ENCODE results near the gene ZBTB24.

Gene ZBTB24

DNA sequence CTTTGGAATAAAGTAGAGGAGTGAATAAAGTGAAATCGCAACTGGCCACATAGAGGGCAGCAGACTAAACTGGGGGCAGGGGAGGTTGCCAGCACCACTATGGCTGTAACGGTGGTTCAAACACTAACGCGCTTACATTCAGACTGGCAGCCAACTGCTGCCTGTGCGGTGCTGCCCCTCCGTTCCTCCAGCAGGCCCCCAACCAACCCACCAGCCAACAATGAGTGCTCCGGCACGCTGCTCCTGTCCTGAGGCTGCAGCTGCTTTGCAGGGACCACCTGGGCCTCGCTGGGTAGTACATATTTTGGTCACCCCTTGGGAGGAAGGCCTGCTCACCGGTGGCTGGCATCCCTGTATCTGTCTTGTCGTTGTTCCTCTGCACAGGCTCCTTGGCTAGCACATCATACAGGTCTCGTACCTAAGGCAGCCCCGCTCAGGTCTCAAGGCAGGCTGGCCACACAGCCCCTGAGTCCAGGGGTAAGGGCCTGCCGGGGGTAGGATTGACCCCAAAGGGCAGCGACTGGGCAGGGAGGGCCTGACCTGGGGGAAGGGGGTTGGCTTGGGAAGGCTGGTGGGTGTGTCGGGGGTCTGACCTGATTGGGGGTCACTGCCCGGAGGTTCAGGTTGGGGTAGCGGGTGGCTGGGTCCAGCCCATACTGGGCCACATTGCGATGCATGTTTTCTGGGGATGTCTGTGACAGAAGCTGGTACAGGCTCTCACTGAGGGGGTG, 33.8 kb downstream of the ZBTB24 start:
- DNase-seq = no peak

DNA sequence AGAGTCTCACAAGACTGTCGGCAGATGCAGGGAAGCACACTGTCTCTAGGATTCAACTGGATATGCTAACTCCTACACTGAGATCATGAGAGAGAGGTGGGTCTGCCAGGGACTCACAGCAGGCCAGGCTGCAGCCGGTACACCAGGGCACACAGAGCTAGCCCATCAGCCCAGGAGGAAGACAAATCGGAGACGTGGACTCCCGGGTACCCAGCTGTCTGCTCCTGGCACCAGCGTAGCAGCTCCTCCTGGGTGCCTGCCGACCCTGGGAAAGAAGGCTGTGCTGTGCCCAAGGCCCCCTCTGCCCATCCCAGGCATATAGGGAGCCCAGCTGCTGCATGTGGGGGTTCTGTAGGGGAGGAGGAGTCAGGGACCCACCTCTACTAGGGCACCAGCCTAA, 34.4 kb downstream of the ZBTB24 start:
- DNase-seq = no peak

DNA sequence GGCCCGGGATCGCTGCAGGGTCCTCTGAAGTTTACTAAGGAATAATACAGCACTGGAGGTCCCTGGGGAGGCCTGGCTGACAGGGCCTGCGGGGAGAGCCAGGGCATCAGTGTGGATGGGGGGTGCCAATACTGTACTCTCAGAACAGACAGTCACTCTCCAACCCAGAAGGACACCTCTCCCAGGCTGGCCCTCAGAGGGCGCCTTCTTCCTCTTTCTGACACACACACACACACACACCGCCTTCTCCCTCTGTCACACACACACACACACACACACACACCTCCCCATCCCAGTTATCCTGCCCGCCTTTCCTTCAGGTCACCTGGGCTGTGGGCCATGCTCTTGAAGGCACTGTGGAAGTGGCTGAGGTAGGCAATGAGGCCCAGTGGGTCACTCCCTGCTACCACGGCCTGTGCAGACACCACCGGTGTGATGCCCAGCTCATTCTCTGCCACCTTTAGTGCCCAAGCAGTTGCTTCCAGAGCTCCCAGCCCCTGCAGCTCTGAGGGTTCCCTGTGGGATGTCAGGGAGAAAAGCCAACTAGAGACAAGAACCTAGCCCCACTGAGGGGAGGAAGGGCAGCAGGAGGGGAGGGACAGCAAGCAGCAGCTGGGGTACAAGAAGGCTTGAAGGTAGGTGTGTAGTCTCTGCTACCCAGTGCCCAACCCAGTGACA, 35.0 kb downstream of the ZBTB24 start:
- DNase-seq = no peak

DNA sequence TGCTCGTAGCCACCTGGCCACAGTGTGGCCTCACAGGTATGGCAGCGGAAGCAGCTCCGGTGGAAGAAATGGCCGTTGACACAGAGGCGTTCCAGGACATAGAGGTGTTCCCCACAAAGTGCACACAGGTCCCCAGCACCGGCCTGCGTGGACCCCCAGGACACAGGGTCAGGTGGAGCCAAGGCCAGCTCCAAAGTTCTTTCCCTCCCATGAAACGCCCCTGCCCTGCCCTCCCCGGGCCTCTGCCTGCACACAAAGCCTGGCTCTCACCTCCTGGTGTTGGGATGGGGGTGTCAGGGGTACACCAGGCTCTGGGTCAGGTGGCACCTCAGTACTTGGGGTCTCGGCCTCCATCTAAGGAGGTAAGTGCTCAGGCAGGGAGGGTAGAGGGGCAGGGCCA, 35.9 kb downstream of the ZBTB24 start:
- no peak for DNase-seq

DNA sequence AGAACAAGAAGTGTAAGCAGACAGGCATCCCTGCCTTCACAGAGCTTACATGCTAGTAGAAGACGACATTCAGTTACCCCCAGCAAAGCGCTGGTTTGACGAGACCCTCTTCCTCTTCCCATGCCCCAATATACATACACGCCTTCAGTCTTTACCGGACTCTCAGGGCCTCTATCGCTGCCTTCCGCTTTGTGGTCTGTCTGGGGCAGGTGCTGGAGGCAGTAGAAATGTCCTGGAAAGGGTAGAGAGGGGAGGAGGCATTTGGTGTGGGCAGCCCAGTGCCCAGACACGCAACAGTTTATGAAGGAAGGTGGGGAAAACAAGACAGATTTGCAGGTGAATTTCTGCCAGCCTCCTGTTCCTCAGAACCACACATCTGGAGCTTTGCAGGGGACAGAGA, 36.5 kb downstream of the ZBTB24 start:
- no peak for DNase-seq

DNA sequence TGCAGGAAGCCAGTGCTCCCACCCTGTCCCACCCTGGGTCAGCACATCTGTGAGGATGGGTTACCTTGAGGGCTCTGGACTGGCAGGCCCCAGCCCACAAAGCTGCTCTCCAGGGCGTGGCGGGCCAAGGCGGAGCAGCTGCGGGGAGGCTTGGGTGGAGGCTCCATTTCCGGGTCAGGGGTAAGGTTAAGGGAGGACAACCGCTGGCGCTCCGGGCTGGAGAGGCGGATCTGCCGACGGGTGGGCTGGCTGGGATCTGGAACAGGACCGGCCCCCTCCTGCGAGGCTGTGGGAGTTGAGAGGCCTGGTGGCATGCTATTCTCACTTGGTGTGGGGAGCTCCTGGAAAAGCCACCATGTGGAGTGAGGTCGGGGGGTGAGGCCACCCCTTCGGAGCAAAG, 36.9 kb downstream of the ZBTB24 start:
- DNase-seq = no peak

DNA sequence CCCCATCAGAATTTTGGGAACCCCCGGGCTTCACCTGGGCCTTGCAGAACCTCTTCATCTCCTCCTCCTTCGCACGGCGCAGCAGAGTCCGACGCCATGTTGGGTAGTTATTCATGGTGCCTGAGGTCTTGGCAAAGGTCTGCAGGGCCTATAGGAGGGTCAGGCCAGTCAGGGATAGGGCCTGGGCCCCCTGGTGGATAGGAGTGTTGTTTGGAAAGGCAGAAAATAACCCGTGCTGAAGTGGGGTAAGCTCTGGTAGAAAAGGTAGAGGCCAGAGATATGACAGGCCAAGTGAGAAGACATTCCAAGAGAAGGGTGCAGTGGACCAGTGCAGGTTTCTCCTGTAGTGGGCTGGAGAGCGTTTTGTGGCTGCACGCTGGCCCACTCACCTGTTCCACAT, 37.6 kb downstream of the ZBTB24 start:
- DNase-seq = no peak

DNA sequence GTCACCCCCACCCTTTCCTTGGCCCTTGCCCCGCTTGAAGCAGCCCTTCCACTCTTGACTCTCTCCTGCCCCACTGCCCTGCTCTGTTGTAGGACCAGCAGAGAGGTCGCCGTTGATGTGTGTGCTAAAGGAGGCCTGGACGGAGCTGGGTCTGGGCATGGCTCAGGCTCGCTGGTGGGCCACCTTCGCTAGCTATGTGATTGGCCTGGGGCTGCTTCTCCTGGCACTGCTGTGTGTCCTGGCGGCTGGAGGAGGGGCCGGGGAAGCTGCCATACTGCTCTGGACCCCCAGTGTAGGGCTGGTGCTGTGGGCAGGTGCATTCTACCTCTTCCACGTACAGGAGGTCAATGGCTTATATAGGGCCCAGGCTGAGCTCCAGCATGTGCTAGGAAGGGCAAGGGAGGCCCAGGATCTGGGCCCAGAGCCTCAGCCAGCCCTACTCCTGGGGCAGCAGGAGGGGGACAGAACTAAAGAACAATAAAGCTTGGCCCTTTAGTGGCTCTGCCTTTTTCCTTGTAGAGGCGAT, 39.5 kb downstream of the ZBTB24 start:
- no peak for DNase-seq

DNA sequence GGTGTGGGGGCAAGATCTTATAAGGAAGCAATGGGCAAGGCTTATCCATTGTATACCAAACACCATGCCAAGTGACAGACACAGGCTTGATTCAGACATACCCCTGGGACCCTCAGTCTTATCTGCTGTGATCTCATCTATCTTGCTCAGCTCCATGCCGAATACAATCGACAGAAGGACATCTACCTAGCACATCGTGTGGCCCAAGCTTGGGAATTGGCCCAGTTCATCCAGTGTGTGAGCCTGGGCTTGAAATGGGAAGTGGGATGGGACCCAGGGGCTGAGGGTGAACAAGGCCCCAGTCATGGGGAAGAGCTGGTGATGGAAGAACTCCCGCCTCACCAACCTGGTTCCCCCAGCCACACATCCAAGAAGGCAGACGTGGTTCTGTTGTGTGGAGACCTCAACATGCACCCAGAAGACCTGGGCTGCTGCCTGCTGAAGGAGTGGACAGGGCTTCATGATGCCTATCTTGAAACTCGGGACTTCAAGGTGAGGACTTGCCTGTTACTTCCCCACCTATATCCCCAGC, 40.6 kb downstream of the ZBTB24 start:
- DNase-seq = no peak

DNA sequence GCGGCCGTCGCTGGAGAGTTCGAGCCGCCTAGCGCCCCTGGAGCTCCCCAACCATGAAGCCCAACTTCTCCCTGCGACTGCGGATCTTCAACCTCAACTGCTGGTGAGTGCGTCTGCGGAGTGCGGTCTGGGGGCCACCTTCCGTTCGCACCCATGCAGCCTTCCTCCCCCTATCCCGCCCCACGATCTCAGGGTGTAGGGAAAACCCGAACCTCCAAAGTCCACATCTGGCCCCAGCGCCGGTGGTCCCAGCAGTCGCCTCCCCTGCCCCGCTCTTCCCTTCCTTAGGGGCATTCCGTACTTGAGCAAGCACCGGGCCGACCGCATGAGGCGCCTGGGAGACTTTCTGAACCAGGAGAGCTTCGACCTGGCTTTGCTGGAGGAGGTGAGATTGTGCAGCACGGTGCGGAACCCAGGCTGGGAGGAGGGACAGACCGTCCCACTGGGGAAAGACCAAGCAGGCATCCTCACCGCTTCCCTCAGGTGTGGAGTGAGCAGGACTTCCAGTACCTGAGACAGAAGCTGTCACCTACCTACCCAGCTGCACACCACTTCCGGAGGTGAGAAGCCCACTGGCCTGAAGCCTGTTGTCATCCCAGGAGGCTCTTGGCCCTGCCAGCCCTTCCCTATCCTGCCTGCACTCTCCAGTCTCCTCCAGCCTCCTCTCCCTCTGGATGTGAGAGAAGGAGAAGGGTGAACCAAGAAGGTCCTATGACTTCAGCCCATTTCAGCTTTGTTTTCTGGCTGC, 41.8 kb downstream of the ZBTB24 start:
- peak; percentile 82 for DNase-seq

DNA sequence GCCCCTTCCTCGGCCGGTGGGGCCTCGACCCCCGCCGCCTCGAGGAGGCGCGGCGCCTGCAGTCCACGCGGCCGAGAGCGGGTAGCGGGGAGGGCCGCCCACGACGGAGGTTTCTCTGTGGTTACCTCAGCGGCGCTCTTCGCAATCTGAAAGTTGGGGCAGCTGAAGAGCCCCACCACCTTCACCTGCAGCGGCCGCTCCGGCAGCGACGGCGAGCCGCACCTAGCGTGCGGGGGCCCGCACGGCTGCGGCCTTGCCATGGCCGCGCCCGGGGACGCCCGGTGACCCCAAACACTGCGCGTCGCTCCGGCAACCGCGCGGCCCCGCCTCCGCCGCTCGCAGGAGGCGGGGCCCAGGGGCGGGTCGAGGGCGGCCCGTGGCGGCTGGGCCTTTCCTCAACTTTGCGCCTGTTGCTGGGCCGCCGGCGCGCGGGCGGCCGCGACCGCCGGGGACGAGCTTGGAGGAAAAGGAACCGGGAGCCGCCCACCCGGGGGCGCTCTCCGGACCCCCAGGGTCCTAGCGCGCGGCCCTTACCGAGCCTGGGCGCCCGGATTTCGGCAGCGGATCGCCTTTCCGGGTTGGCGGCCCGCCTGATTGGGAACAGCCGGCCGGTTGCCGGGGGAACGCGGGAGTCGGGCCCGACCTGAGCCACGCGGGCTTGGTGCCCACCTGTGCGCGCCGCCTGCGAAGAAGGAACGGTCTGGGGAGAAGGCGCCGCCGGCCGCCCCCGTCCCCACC, 42.5 kb downstream of the ZBTB24 start, which contains the start of the genes PPIL6 and SMPD2:
Gene PPIL6, minus strand, starts transcription at position 298 of the 738 bp plus-strand sequence. Its CDS starts 38 bp downstream, at position 260.
Gene SMPD2, plus strand, starts transcription at position 394 of the 738 bp plus-strand sequence. CDS start 398 bp downstream, outside the sequence.
- DNase-seq = peak; percentile 93

DNA sequence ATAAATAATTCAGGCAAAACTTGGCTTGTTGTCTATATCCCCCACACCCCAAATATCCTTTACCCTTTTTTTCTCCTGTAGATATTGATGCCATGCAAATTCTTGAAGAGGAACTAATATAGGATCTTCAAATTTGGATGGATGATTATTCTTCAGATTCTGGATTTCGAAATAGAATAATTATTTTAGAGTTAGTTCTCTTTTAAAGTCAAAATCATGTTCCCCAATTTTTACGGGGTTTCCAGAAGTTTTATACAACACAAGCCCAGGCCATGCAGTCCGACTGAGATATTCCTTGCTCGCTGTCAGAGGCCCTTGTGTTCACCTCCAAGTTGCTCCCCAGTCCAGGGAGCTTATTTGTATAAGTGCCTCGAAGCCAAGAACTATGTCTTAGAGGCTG, 47.0 kb downstream of the ZBTB24 start:
- DNase-seq = no peak

DNA sequence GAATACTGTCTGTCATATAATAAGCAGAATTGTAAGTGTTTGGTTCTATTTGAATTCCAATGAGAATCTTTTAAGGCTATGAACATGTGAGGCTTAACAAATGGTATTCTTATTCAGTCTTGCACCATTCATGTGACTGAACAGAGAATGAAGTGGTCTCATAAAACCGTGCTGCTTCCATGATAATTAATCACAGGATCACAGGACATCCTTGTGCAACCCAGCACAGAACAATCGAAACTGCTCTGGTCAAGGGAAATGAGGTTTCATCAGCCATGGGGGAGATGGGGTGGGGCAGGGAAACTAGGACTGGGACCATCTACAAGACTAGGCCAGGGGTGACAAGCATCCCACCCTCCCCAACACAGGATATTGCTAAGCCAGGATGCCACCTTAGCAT, 48.6 kb downstream of the ZBTB24 start:
- DNase-seq = no peak

DNA sequence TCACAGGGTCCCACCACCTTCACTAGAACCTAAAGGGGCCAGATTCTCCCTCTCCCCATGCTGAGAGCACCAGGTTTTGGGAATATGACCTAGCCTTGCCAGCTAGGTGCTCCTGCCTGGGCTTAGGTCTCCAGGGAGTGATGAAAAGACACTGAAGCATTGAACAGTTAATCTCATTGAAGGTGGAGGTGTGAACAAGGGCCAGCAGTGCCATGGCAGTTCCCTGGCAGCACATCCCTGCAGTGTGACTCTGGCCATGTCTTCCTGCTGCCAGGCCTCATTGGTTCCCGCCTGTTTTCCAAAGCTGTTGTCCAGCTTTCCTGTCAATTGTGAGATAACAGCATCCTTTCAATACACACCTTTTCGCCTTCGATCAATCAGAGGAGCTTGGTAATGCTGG, 53.5 kb downstream of the ZBTB24 start:
- no peak for DNase-seq

DNA sequence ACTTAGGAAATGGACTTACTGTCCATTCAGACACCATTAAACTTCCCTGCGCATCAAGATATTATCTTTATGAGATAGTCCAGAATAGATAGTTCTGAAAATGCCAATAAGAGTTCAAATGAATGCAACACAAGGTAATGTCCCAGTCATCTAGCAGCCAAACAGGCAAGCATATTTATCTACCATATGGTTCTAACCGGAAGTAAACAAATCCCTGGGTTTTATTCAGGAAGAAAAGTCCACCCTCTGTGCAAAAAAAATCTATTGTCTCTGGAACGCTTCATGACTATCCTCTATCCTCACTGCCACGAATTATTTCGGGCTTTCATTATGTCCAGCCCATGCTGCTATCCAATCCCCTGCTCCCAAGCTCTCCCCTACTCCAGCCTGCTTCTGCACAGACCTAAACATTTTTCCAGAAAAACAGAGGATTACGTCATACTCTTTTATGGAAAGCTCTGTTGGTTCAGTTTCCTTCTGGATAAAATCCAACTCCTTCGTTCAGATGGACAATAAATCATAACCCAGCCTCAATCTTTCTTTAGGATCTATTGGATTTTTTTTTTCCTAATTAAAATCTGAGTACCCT, 54.0 kb downstream of the ZBTB24 start:
- DNase-seq = no peak

DNA sequence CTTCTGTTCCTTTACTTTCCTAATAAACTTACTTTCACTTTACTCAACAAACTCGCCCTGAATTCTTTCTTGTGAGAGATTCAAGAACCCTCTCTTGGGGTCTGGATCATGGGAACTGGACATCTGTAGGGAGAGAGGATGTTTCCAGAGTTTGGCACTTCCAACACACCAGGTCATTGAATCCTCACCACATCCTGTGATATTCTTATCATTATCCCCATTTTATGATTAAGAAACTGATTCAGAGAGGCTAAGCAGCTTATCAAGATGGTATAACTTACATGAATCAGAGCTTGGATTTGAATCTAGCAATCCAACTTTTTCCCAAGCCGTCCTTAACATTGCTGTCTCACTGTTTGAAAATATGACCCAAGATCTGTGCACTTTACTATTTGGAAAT, 58.1 kb downstream of the ZBTB24 start:
- DNase-seq = no peak

DNA sequence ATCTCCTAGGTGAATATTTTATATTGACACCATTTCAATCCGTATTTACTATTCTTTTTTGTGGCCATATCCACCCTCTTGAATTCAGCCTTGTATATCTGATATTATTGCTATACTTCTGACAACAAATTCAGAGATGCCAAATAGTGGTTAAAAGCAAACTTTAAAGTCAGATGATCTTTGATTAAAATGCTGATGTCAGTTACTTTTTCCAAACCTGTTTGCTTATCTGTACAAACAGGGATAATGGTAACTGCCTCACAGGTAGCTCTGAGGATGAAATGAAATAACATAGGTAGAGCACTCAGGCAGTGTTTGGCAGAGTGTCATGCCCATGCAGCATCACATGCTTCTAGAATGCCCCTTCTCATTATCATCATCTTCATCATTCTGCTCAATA, 61.8 kb downstream of the ZBTB24 start:
- no peak for DNase-seq

DNA sequence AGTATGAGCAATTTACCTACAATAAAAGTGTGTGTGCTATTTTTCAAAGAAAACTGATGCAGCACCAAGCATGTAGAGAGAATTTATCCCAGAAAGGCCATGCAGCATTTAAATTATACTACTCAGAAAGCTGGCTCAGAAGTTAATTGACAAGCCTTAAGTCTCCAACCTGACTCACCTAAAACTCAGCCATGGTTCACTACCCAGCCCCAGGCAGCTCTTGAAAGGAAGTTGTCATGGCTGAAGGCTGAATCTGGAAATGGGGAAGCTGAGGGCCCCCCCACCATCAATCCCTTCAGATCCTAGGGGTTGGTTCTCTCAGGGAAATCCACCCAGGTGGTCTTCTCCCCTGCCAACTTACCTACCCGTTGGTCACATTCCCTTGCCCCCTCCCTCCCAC, 62.3 kb downstream of the ZBTB24 start:
- no peak for DNase-seq

DNA sequence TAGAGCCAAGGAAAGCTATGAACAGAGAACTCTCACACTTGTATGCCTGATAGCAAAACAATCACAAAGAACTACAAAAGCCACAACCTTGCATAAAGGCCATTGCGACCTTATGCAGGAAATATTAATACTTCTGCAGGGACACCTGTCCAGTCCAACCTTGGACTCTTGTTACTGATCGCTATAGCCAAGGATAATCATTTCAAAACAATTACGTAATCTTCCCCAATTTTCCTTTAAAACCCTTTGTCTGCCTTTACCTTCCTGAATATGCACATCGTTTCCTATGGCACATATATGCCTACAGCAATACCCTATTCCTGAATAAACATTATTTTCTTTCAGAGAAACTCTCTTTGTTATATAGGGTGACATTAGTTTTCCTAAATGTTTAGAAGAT, 65.4 kb downstream of the ZBTB24 start:
- no peak for DNase-seq

All from activated effector memory CD4-positive, alpha-beta T cell treated with anti-CD3 and anti-CD28 coated beads, Interleukin-2, amount 50 U/mL, for 16 hours (primary cell).